ENCODE data around the gene TBATA.

TBATA gene

GRCh38 chr10:70759781-70760180 lies 25.4 kb downstream of the TBATA start:
- no peak for DNase-seq

GRCh38 chr10:70758757-70759514 lies 26.2 kb downstream of the TBATA start:
- DNase-seq = peak; percentile 61

- no peak for DNase-seq
These were observed 27.3 kb downstream of the TBATA start for GRCh38 chr10:70757856-70758255.

GRCh38 chr10:70756700-70757360 lies 28.3 kb downstream of the TBATA start:
- no peak for DNase-seq

- DNase-seq = no peak
These were observed 31.1 kb downstream of the TBATA start for GRCh38 chr10:70753841-70754621.

GRCh38 chr10:70753026-70753663 lies 32.0 kb downstream of the TBATA start:
- DNase-seq = no peak

- DNase-seq = no peak
These were observed 32.6 kb downstream of the TBATA start for GRCh38 chr10:70752571-70752970.

- DNase-seq = no peak
These were observed 33.2 kb downstream of the TBATA start for GRCh38 chr10:70751991-70752390.

- no peak for DNase-seq
These were observed 33.8 kb downstream of the TBATA start for GRCh38 chr10:70751356-70751755.

GRCh38 chr10:70750156-70750703 lies 34.9 kb downstream of the TBATA start:
- DNase-seq = no peak

GRCh38 chr10:70749756-70750155 lies 35.4 kb downstream of the TBATA start:
- DNase-seq = no peak

- DNase-seq = no peak
These were observed 36.2 kb downstream of the TBATA start for GRCh38 chr10:70748801-70749573.

GRCh38 chr10:70748305-70748704 lies 36.9 kb downstream of the TBATA start:
- DNase-seq = no peak

- DNase-seq = no peak
These were observed 37.8 kb downstream of the TBATA start for GRCh38 chr10:70747192-70747965.

- DNase-seq = no peak
These were observed 39.6 kb downstream of the TBATA start for GRCh38 chr10:70745555-70745954.

GRCh38 chr10:70744617-70745143 lies 40.5 kb downstream of the TBATA start:
- no peak for DNase-seq

GRCh38 chr10:70743879-70744278 lies 41.3 kb downstream of the TBATA start:
- no peak for DNase-seq

GRCh38 chr10:70743430-70743788 lies 41.8 kb downstream of the TBATA start:
- DNase-seq = no peak

GRCh38 chr10:70742537-70743429 lies 42.4 kb downstream of the TBATA start:
- no peak for DNase-seq
